Measurements from ENCODE around the gene APCDD1. TPM values are rescaled to one million over a fixed set of nuclear protein-coding genes. Genes with fewer than 3 reads are reported as not detected.

APCDD1 gene
- total RNA-seq, 1 experiment from 2014 or later, result not detected

DNA sequence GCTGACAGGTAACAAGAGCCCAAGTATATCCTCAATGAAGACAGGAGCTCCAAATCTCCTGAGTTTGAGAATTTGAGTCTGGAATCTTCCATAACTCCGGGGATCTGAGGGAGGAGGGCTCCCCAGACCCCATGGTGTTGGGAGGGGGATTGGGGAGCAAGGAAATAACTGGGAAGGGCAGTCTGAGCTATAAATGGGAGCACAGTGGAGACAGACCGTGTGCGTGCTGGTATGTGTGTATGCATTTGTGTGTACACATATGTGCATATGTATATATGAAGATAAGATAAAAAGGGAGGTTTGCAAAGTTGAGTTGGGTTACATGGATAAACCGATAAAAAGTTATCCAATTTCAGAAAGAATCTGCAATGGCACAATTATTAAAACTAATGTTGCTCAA lies 2.3 kb downstream of the APCDD1 start:
- H2AFZ ChIP-seq (ENCODE audit: low read depth, low read length, poor library complexity, severe bottlenecking), result no peak overlapping the region
- no peaks in the 10 kb centered on the region for H3K9me3 ChIP-seq (ENCODE audit: control insufficient read depth in 1 of 2, insufficient read depth in 1 of 2, low read depth in 1 of 2, low read length in 2 of 2)
- no peak overlapping the region for H3K9ac ChIP-seq (ENCODE audit: low read length)
- intact Hi-C loops (cut with micrococcal nuclease), result no loop called here
- no peak overlapping the region for H3K4me3 ChIP-seq (replicated peaks in 1 of 2; ENCODE audit: low read depth in 1 of 2, low read length in 2 of 2)
- DNase-seq (ENCODE audit: low read depth, low spot score), result no peak
- H3K4me1 ChIP-seq (ENCODE audit: control insufficient read depth in 1 of 2, insufficient read depth in 2 of 2, low read length in 2 of 2), result no peaks in the 10 kb centered on the region
- H4K20me1 ChIP-seq (ENCODE audit: insufficient read depth), result no peaks in the 10 kb centered on the region
- ATAC-seq, result no peak
- TF ChIP-seq POLR2A (IDR thresholded peaks at IDR 0.05; ENCODE audit: borderline replicate concordance, extremely low read depth, insufficient read depth, insufficient read length) (no peak), ZFX (IDR thresholded peaks at IDR 0.05) (no peak), EGR1 (IDR thresholded peaks at IDR 0.05; ENCODE audit: low read depth) (no peak), SRF (IDR thresholded peaks at IDR 0.05; ENCODE audit: low read depth) (no peak), ZBTB33 (IDR thresholded peaks at IDR 0.05; ENCODE audit: extremely low read depth, insufficient replicate concordance, low read length) (no peak), CEBPB (IDR thresholded peaks at IDR 0.05; ENCODE audit: low read depth) (no peak), CBX3 (IDR thresholded peaks at IDR 0.05; ENCODE audit: low read depth) (no peak), FOSL1 (IDR thresholded peaks at IDR 0.05; ENCODE audit: low read depth) (no peak), EZH2 (IDR thresholded peaks at IDR 0.05) (no peak), POLR2AphosphoS5 (IDR thresholded peaks at IDR 0.05; ENCODE audit: low read depth, low read length) (no peak), SIN3A (IDR thresholded peaks at IDR 0.05; ENCODE audit: low read depth) (no peak), JUND (IDR thresholded peaks at IDR 0.05) (no peak), ZNF274 (IDR thresholded peaks at IDR 0.05; ENCODE audit: low read depth, low read length) (no peak), ELF1 (IDR thresholded peaks at IDR 0.05; ENCODE audit: borderline replicate concordance, low read depth) (no peak)
- no peaks in the 10 kb centered on the region for H3K36me3 ChIP-seq (ENCODE audit: control insufficient read depth in 1 of 2, insufficient read depth in 2 of 2, low read length in 2 of 2)
- ChIA-PET CTCF (no interaction called here), RAD21 (ENCODE audit: low non-redundant PET in 1 of 2, low total read pairs in 2 of 2, uncharacterized antibody in 2 of 2, unreplicated experiment in 2 of 2) (no interaction called here), POLR2A (no interaction called here)
- peaks cover 43% of the 10 kb centered on the region for H3K27me3 ChIP-seq (ENCODE audit: insufficient read depth, low read length)
- no TSS peak for BruUV-seq (replicated peaks)
- no peaks in the 10 kb centered on the region for H3K9me2 ChIP-seq (ENCODE audit: insufficient read depth)
- H3K79me2 ChIP-seq (ENCODE audit: insufficient read depth, low read length), result no peaks in the 10 kb centered on the region
- no peak overlapping the region for H3K4me2 ChIP-seq (ENCODE audit: low read length)
- H3K27ac ChIP-seq (ENCODE audit: low read depth, low read length), result no peak overlapping the region
